T-cell (primary cell): ENCODE results near the gene OR2T8. TPM values are rescaled to one million over a fixed set of nuclear protein-coding genes. Genes with fewer than 3 reads are reported as not detected.
A peak's percentile ranks its signal among the peaks of the same experiment; 100 is the strongest.
"Not testable (repeated sequence)": the region's sequence is repeated elsewhere in the genome, so short reads cannot be mapped to it uniquely, and the experiment has no call there.

Experiments
- ATAC-seq, 4 experiments: fragments of 200-7000 bp in 3 of 4; fragments of 150-1000 bp in 1 of 4; cut with Tn5 transposase; replicated peaks in 1 of 4; 1 replicate in 3 of 4; 2 replicates in 1 of 4; pipeline ENCODE4 v1.10.0; 2021; ENCODE audit warnings: moderate library complexity in 3 of 4, mild to moderate bottlenecking in 2 of 4, moderate number of reproducible peaks in 1 of 4
- CTCF ChIA-PET, 2 donors: fragments of 300-600 bp; sonication (Branson Sonifier 250); formaldehyde crosslinking; loops; one replicate each; lab custom pipeline; 2022; ENCODE audit warnings: antibody characterized with exemption in 2 of 2; lab: Charles Lee
- POLR2A ChIA-PET, 2 donors: fragments of 300-600 bp; sonication (Branson Sonifier 250); formaldehyde crosslinking; loops; one replicate each; lab custom pipeline; 2022; ENCODE audit warnings: antibody characterized with exemption in 2 of 2; lab: Charles Lee
- DNase-seq, 35 experiments: peaks; one replicate each; pipeline versions ENCODE4 v3.0.0 to v3.0.0-alpha.2; 2013 to 2023
- H3K27ac ChIP-seq: one replicate; pipeline ENCODE4 v1.5.1; 2013; ENCODE audit warnings: low read length
- H3K27me3 ChIP-seq, 2 experiments: replicated peaks in 1 of 2; 1 replicate in 1 of 2; 2 replicates in 1 of 2; pipeline versions ENCODE4 v1.6.1 to v1.7.0; 2013; ENCODE audit warnings: low read length in 1 of 2, mixed read lengths in 1 of 2; ENCODE audit not compliant: control insufficient read depth in 2 of 2, insufficient read depth in 2 of 2; ENCODE audit errors: extremely low read depth in 1 of 2
- H3K36me3 ChIP-seq, 2 donors: 1 replicate in 1 of 2; 2 replicates in 1 of 2; pipeline versions ENCODE4 v1.6.1 to v1.7.0; 2013; ENCODE audit warnings: low read length in 1 of 2; ENCODE audit not compliant: control insufficient read depth in 2 of 2, insufficient read depth in 1 of 2; ENCODE audit errors: extremely low read depth in 1 of 2
- H3K4me1 ChIP-seq, 2 experiments: 1 replicate in 1 of 2; 2 replicates in 1 of 2; pipeline versions ENCODE4 v1.6.1 to v1.7.0; 2013; ENCODE audit warnings: low read length in 2 of 2, mixed read lengths in 1 of 2; ENCODE audit not compliant: insufficient read depth in 2 of 2, control insufficient read depth in 1 of 2; ENCODE audit errors: extremely low read depth in 1 of 2
- H3K4me3 ChIP-seq, 2 donors: 1 replicate in 1 of 2; 2 replicates in 1 of 2; pipeline versions ENCODE4 v1.5.1 to v1.7.0; 2013; ENCODE audit warnings: mild to moderate bottlenecking in 2 of 2, low read length in 1 of 2, moderate library complexity in 1 of 2; ENCODE audit not compliant: control insufficient read depth in 1 of 2; ENCODE audit errors: extremely low read depth in 1 of 2
- H3K9me3 ChIP-seq: 2 replicates; pipeline ENCODE4 v1.7.0; 2013
- H3K27ac Mint-ChIP-seq, 2 donors: one replicate each; pipeline ENCODE4 v1.8.0; 2020 to 2021; ENCODE audit warnings: mild to moderate bottlenecking in 2 of 2, mixed read lengths in 2 of 2
- H3K27me3 Mint-ChIP-seq, 2 donors: one replicate each; pipeline ENCODE4 v1.8.0; 2021 to 2022; ENCODE audit warnings: mixed read lengths in 2 of 2
- H3K36me3 Mint-ChIP-seq: one replicate; pipeline ENCODE4 v1.8.0; 2021; ENCODE audit warnings: mixed read lengths
- H3K4me1 Mint-ChIP-seq, 3 donors: one replicate each; pipeline ENCODE4 v1.8.0; 2020 to 2022; ENCODE audit warnings: mixed read lengths in 3 of 3, mild to moderate bottlenecking in 1 of 3
- H3K4me3 Mint-ChIP-seq, 3 donors: one replicate each; pipeline ENCODE4 v1.8.0; 2020 to 2022; ENCODE audit warnings: mild to moderate bottlenecking in 3 of 3, mixed read lengths in 3 of 3, moderate library complexity in 3 of 3
- H3K9me3 Mint-ChIP-seq, 3 donors: one replicate each; pipeline ENCODE4 v1.8.0; 2020 to 2022; ENCODE audit warnings: mixed read lengths in 3 of 3
- WGBS: methylation state at CpG from one replicate; pipeline ENCODE4 v1.1.5; 2013; ENCODE audit warnings: missing lambda C conversion rate; ENCODE audit not compliant: insufficient coverage; 5-methylcytosine and 5-hydroxymethylcytosine counted together
- total RNA-seq, 35 experiments: library from RNA in 6 of 35; stranded (reverse) in 6 of 35; fragments of 120-200 nt in 1 of 35; gene quantifications; one replicate each; pipeline versions ENCODE4 v1.2.1 to v1.2.4 and lab custom pipeline; 2013 to 2026

OR2T8 gene
- total RNA-seq, 5 donors from 2014 or later (not counting 1 experiment from before 2014, with no cell fraction given) = not detected

GRCh38 chr1:247923941-247924340, 3.9 kb downstream of the OR2T8 start:
- H3K27me3 Mint-ChIP-seq = peaks cover 0 to 5% of the 10 kb centered on the region in 2 donors
- no peaks in the 10 kb centered on the region for H3K4me1 Mint-ChIP-seq
- Histone ChIP-seq H3K4me1 (no peaks in the 10 kb centered on the region), H3K9me3 (no peaks in the 10 kb centered on the region), H3K27ac (no peak overlapping the region), H3K27me3 (no peaks in the 10 kb centered on the region), H3K4me3 (no peak overlapping the region), H3K36me3 (no peaks in the 10 kb centered on the region)
- no peaks in the 10 kb centered on the region for H3K36me3 Mint-ChIP-seq
- CTCF ChIA-PET = no interaction called here
- DNase-seq = no peak
- no peak overlapping the region for H3K4me3 Mint-ChIP-seq
- ATAC-seq = no peak
- no peaks in the 10 kb centered on the region for H3K9me3 Mint-ChIP-seq
- WGBS = no CpG with 5 or more reads among the region's 3 CpGs
- POLR2A ChIA-PET = no interaction called here
- no peak overlapping the region for H3K27ac Mint-ChIP-seq

DNA sequence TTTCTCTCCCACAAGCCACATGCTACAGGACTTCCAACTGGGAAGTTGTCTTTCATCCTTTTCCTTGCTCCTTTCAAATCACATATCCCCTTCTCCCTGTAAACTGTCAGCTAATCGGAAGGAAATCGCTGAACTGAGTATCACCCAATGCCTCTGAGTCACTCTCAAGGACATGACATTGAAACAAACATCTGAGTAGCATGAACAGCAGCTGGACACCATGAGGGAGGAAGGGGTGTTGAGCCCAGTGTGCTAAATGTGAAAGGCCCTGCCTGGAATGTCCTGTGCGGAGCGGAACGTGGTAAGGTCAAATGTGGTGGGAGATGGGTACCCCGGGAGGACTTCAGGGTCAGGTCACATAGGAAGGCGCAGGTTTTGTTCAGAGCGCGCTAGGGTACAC, 4.8 kb downstream of the OR2T8 start, which contains the start of gene OR2AJ1:
Gene OR2AJ1 (plus strand): TSS at position 22 of the 400 bp plus-strand sequence. CDS start 8,880 bp downstream, outside the sequence.
- WGBS = 95% methylated on average over 6 of the region's 9 CpGs
- Histone ChIP-seq H3K27ac (no peak within 1 kb of the TSS), H3K9me3 (no peaks in the 10 kb centered on the region), H3K4me3 (no peak within 1 kb of the TSS), H3K4me1 (no peaks in the 10 kb centered on the region), H3K36me3 (no peaks in the 10 kb centered on the region), H3K27me3 (no peaks in the 10 kb centered on the region)
- Mint-ChIP-seq H3K4me3 (no peak within 1 kb of the TSS), H3K27ac (no peak within 1 kb of the TSS), H3K4me1 (no peaks in the 10 kb centered on the region), H3K36me3 (no peaks in the 10 kb centered on the region), H3K9me3 (no peaks in the 10 kb centered on the region), H3K27me3 (peaks cover 0 to 5% of the 10 kb centered on the region in 2 donors)
- ChIA-PET CTCF (no interaction called here), POLR2A (no interaction called here)
- DNase-seq (no peak), ATAC-seq (no peak)

GRCh38 chr1:247933989-247934388, 13.9 kb downstream of the OR2T8 start:
- peaks cover 0 to 7% (median 0%) of the 10 kb centered on the region in 3 donors for H3K9me3 Mint-ChIP-seq

DNA sequence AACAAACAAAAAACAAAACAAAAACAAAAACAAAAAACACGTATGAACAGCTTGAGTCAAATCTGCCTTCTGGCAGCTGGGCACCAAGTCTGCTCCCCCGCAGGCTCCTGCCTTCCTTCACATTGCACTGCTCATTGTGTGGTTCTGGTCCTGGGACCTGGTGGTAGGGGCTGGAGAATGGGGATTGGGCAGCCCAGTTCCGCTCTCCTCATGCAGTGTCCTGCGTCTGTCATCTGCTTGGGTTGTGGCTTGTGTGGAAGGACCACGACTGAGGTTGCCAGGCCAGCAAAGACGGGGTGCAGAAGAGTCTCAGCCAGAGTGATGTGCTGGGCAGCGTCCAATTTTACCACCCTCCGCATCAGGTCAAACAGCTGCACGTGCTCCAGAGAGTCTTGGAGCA, 15.7 kb downstream of the OR2T8 start:
- no peak for ATAC-seq
- Mint-ChIP-seq H3K9me3 (peaks cover 0 to 7% (median 0%) of the 10 kb centered on the region in 3 donors), H3K27me3 (peaks cover 0 to 11% of the 10 kb centered on the region in 2 donors), H3K27ac (no peak overlapping the region), H3K4me1 (no peaks in the 10 kb centered on the region), H3K4me3 (peak overlapping the region in 1 of 3 donors; percentile 44), H3K36me3 (no peaks in the 10 kb centered on the region)
- WGBS = 91% methylated on average over 4 of the region's 9 CpGs
- ChIA-PET POLR2A (no interaction called here), CTCF (no interaction called here)
- no peaks in the 10 kb centered on the region for H3K27me3 ChIP-seq
- H3K4me3 ChIP-seq = no peak overlapping the region
- H3K36me3 ChIP-seq = no peaks in the 10 kb centered on the region
- no peaks in the 10 kb centered on the region for H3K9me3 ChIP-seq
- H3K27ac ChIP-seq = no peak overlapping the region
- no peak for DNase-seq
- peaks cover 0 to 10% of the 10 kb centered on the region in 2 experiments for H3K4me1 ChIP-seq

More at GRCh38 chr1:247933989-247934388, 13.9 kb downstream of the OR2T8 start:
- H3K36me3 Mint-ChIP-seq = no peaks in the 10 kb centered on the region
- H3K4me1 Mint-ChIP-seq = no peaks in the 10 kb centered on the region
- ATAC-seq (no peak), DNase-seq (no peak)
- no peak overlapping the region for H3K4me3 Mint-ChIP-seq
- Histone ChIP-seq H3K27me3 (no peaks in the 10 kb centered on the region), H3K36me3 (no peaks in the 10 kb centered on the region), H3K4me1 (peaks cover 0 to 10% of the 10 kb centered on the region in 2 experiments), H3K27ac (no peak overlapping the region), H3K9me3 (no peaks in the 10 kb centered on the region), H3K4me3 (no peak overlapping the region)
- POLR2A ChIA-PET = no interaction called here
- WGBS = 92% methylated on average over 2 of the region's 8 CpGs
- H3K27me3 Mint-ChIP-seq = peaks cover 0 to 11% of the 10 kb centered on the region in 2 donors
- CTCF ChIA-PET = no interaction called here
- H3K27ac Mint-ChIP-seq = no peak overlapping the region

GRCh38 chr1:247936415-247936814, 16.4 kb downstream of the OR2T8 start:
- Mint-ChIP-seq H3K9me3 (peaks cover 0 to 7% (median 0%) of the 10 kb centered on the region in 3 donors), H3K27ac (no peak overlapping the region), H3K27me3 (peaks cover 0 to 8% of the 10 kb centered on the region in 2 donors), H3K4me3 (peak overlapping the region in 1 of 3 donors; percentile 44), H3K36me3 (no peaks in the 10 kb centered on the region), H3K4me1 (no peaks in the 10 kb centered on the region)
- Histone ChIP-seq H3K9me3 (no peaks in the 10 kb centered on the region), H3K4me3 (no peak overlapping the region), H3K36me3 (no peaks in the 10 kb centered on the region), H3K27ac (no peak overlapping the region), H3K4me1 (peaks cover 0 to 10% of the 10 kb centered on the region in 2 experiments), H3K27me3 (no peaks in the 10 kb centered on the region)
- peak in 2 of 35 experiments; percentile 0 to 2 for DNase-seq
- POLR2A ChIA-PET = no interaction called here
- CTCF ChIA-PET = interaction anchor here in 1 of 2 donors (0.9 kb wide), 1 partner anchor 10 kb away, joined by 5 read pairs; no protein-coding TSS in a partner anchor
- WGBS = 95% methylated on average over 16 of the region's 18 CpGs
- ATAC-seq = no peak

DNA sequence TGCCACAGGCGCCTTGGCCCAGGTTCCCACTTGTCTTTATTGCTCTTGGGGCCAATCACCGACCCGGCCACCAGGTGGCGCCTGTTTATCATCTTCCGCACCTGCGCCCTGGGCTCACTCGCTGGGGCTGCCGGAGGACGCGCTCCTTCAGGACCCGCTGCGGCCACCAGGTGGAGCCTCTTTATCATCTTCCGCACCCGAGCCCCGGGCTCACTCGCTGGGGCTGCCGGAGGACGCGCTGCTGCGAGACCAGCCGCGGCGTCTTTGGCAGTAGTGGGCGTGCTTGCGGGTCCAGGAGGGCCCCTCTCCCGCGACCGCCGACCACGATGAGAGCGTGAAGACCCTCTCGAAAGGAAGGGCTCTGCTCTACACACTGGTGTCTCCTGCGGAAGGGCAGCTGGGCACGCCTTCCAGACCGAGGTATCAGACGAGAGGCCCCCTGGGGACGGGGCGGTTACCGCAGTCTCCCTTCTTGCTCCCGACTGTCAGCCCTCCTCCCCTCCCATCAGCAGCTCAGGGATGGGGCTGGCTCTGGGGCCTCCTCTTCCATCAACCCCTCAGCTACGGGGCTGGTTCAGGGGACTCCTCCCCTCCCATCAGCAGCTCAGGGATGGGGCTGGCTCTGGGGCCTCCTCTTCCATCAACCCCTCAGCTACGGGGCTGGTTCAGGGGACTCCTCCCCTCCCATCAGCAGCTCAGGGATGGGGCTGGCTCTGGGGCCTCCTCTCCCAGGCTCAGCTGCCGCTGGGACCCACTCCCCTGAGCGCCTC, 17.1 kb downstream of the OR2T8 start:
- not testable (repeated sequence) for H3K27ac ChIP-seq, H3K4me1 ChIP-seq, H3K9me3 ChIP-seq, H3K36me3 ChIP-seq, H3K36me3 Mint-ChIP-seq, H3K9me3 Mint-ChIP-seq, H3K27me3 Mint-ChIP-seq, H3K4me1 Mint-ChIP-seq, H3K27me3 ChIP-seq
- 11% methylated on average over 41 of the region's 44 CpGs for WGBS
- peak overlapping the region; percentile 41 to 76 (median 74) for H3K4me3 Mint-ChIP-seq
- peak overlapping the region in 1 of 2 donors; percentile 77 for H3K27ac Mint-ChIP-seq
- ChIA-PET POLR2A (interaction anchor here in 1 of 2 donors (0.6 kb wide), 1 partner anchor 31 kb away, joined by 3 read pairs; no protein-coding TSS in a partner anchor), CTCF (interaction anchor here in 1 of 2 donors (0.6 to 1.0 kb wide), 3 partner anchors 10 to 988 kb away, joined by 3 to 7 read pairs (median 5); no protein-coding TSS in a partner anchor)
- peak overlapping the region; percentile 60 to 68 for H3K4me3 ChIP-seq
- ATAC-seq = peak; percentile 95 to 98 (median 98)
- peak; percentile 58 to 93 (median 84) for DNase-seq
